ENCODE measurements around the gene MGAT3. TPM values are rescaled to one million over a fixed set of nuclear protein-coding genes. Genes with fewer than 3 reads are reported as not detected.
"Not testable (repeated sequence)": the region's sequence is repeated elsewhere in the genome, so short reads cannot be mapped to it uniquely, and the experiment has no call there.

Gene MGAT3
- total RNA-seq, 1 experiment from 2014 or later: 0.57 TPM

- H3K4me3 ChIP-seq (ENCODE audit: low read depth in 2 of 2, low read length in 2 of 2): no peak overlapping the region
- no peaks in the 10 kb centered on the region for H3K27me3 ChIP-seq (ENCODE audit: control insufficient read depth, insufficient read depth, low read length)
- in situ Hi-C loops (cut with HindIII; ENCODE audit: low pct_unique_long_range_greater_than_20kb, low sequenced_read_pairs) (no loop called here), intact Hi-C loops (cut with micrococcal nuclease; ENCODE audit: unreplicated experiment) (no loop called here)
- no TSS peak for BruUV-seq (replicated peaks)
- H3K27ac ChIP-seq (ENCODE audit: low read length): no peak overlapping the region
- ChIA-PET POLR2A (interaction anchor here (0.7 kb wide), 1 partner anchor 38 kb away, joined by 4 read pairs; no protein-coding TSS in a partner anchor), CTCF (no interaction called here)
- no peaks in the 10 kb centered on the region for H3K4me1 ChIP-seq (ENCODE audit: control insufficient read depth, insufficient read depth, low read length)
- DNase-seq (ENCODE audit: low read depth, low spot score) (no peak), ATAC-seq (no peak)
- H3K9me3 ChIP-seq (ENCODE audit: control insufficient read depth, insufficient read depth, low read depth, low read length): no peaks in the 10 kb centered on the region
- no peaks in the 10 kb centered on the region for H3K36me3 ChIP-seq (ENCODE audit: control insufficient read depth, insufficient read depth, low read length)
- TF ChIP-seq REST (IDR thresholded peaks at IDR 0.05; ENCODE audit: insufficient read depth in 1 of 2, low read depth in 2 of 2, low read length in 1 of 2) (no peak), POLR2AphosphoS5 (IDR thresholded peaks at IDR 0.05; ENCODE audit: low read depth, low read length) (no peak), SIN3A (IDR thresholded peaks at IDR 0.05; ENCODE audit: borderline replicate concordance, insufficient read depth, low read depth, low read length) (no peak), CTCF (IDR thresholded peaks at IDR 0.05) (no peak), TCF7L2 (IDR thresholded peaks at IDR 0.05; ENCODE audit: low read depth, low read length) (no peak)
Measured at GRCh38 chr22:39410264-39410663, 46.5 kb upstream of the MGAT3 start.

GRCh38 chr22:39411828-39412365, 44.9 kb upstream of the MGAT3 start:
- CTCF ChIA-PET; intact Hi-C loops (cut with micrococcal nuclease; ENCODE audit: unreplicated experiment); H3K9me3 ChIP-seq (ENCODE audit: control insufficient read depth, insufficient read depth, low read depth, low read length); POLR2A ChIA-PET; in situ Hi-C loops (cut with HindIII; ENCODE audit: low pct_unique_long_range_greater_than_20kb, low sequenced_read_pairs); H3K27me3 ChIP-seq (ENCODE audit: control insufficient read depth, insufficient read depth, low read length); H3K36me3 ChIP-seq (ENCODE audit: control insufficient read depth, insufficient read depth, low read length); BruUV-seq (replicated peaks); H3K27ac ChIP-seq (ENCODE audit: low read length); DNase-seq (ENCODE audit: low read depth, low spot score); H3K4me3 ChIP-seq (ENCODE audit: low read depth in 2 of 2, low read length in 2 of 2); H3K4me1 ChIP-seq (ENCODE audit: control insufficient read depth, insufficient read depth, low read length); ATAC-seq: not testable (repeated sequence)

- POLR2A ChIA-PET; H3K36me3 ChIP-seq (ENCODE audit: control insufficient read depth, insufficient read depth, low read length); H3K4me1 ChIP-seq (ENCODE audit: control insufficient read depth, insufficient read depth, low read length); in situ Hi-C loops (cut with HindIII; ENCODE audit: low pct_unique_long_range_greater_than_20kb, low sequenced_read_pairs); DNase-seq (ENCODE audit: low read depth, low spot score); H3K4me3 ChIP-seq (ENCODE audit: low read depth in 2 of 2, low read length in 2 of 2); intact Hi-C loops (cut with micrococcal nuclease; ENCODE audit: unreplicated experiment); CTCF ChIA-PET; H3K27ac ChIP-seq (ENCODE audit: low read length); H3K27me3 ChIP-seq (ENCODE audit: control insufficient read depth, insufficient read depth, low read length); ATAC-seq; BruUV-seq (replicated peaks); H3K9me3 ChIP-seq (ENCODE audit: control insufficient read depth, insufficient read depth, low read depth, low read length): not testable (repeated sequence)
Measured at GRCh38 chr22:39413204-39413603, 43.6 kb upstream of the MGAT3 start.
